ENCODE measurements around the gene SORL1.
"Not testable (repeated sequence)": the region's sequence is repeated elsewhere in the genome, so short reads cannot be mapped to it uniquely, and the experiment has no call there.

The SORL1 gene

DNA sequence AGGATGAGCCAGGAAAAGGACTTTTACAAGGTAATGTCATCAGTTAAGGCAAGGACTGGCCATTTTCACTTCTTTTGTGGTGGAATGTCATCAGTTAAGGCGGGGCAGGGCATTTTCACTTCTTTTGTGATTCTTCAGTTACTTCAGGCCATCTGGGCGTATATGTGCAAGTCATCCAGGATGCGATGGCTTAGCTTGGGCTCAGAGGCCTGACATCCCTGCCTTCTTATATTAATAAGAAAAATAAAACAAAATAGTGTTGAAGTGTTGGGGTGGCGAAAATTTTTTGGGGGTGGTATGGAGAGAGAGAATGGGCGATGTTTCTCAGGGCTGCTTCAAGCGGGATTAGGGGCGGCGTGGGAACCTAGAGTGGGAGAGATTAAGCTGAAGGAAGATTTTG is 185.5 kb downstream of the SORL1 start:
- not testable (repeated sequence) for H3K27ac ChIP-seq (ENCODE audit: low read depth, low read length); H3K9ac ChIP-seq (ENCODE audit: low read length); H3K4me1 ChIP-seq (ENCODE audit: control insufficient read depth, insufficient read depth, low read length); H3K4me3 ChIP-seq (ENCODE audit: low read length); H3K27me3 ChIP-seq (ENCODE audit: control insufficient read depth, insufficient read depth, low read length); H3K36me3 ChIP-seq (ENCODE audit: control insufficient read depth, insufficient read depth, low read length)

DNA sequence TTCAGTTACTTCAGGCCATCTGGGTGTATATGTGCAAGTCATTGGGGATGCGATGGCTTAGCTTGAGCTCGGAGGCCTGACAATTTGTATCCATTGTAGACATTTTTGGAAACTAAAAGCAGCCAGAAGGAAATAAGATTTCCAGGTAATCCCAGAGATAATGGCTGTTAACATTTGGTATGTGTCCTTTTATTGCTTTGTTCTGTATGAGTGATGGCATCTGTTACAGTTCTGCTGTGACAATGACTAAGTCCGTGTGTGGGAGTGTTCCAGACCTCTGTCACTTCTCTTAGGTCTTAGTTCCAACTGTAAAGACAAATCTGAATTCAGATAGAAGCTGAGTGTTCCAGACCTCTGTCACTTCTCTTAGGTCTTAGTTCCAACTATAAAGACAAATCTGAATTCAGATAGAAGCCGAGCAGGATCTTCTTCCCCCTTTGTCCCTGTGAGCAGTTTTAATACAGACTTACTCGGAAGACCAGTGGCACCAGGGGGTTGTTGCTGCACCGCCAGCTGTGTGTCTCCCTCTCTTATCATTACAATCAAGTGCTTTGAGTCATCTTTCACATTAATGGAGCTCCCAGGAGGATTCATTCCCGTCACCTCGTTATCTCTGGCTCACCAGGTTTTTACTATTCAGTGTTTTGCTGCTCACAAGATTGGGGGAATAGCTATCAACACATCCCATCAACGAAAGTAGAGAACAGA is 191.5 kb downstream of the SORL1 start:
- no peak overlapping the region for H3K27ac ChIP-seq (ENCODE audit: low read depth, low read length)
- no peak overlapping the region for H3K4me3 ChIP-seq (ENCODE audit: low read length)
- H3K4me1 ChIP-seq (ENCODE audit: control insufficient read depth, insufficient read depth, low read length), result no peaks in the 10 kb centered on the region
- no peaks in the 10 kb centered on the region for H3K36me3 ChIP-seq (ENCODE audit: control insufficient read depth, insufficient read depth, low read length)
- H3K9ac ChIP-seq (ENCODE audit: low read length), result peak overlapping the region; percentile 40
- no peaks in the 10 kb centered on the region for H3K27me3 ChIP-seq (ENCODE audit: control insufficient read depth, insufficient read depth, low read length)

DNA sequence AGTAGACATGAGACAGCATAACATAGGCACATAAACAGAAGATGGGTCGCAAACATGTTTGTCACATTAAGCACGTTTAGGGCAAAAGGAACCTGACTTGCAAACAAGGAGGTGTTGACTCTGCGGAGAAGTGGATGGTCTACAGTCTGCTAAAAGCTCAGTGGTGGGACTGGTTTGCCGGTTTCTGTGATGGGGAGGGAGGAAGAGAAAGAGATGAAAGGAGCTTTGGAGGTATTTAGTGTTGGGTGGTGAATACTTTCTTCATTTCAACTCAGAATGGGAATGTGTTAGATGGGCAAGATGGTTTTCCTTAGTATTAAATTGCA is 192.0 kb downstream of the SORL1 start:
- Histone ChIP-seq H3K4me3 (ENCODE audit: low read length) (no peak overlapping the region), H3K27me3 (ENCODE audit: control insufficient read depth, insufficient read depth, low read length) (no peaks in the 10 kb centered on the region), H3K27ac (ENCODE audit: low read depth, low read length) (no peak overlapping the region), H3K4me1 (ENCODE audit: control insufficient read depth, insufficient read depth, low read length) (no peaks in the 10 kb centered on the region), H3K9ac (ENCODE audit: low read length) (peak overlapping the region; percentile 40), H3K36me3 (ENCODE audit: control insufficient read depth, insufficient read depth, low read length) (no peaks in the 10 kb centered on the region)

DNA sequence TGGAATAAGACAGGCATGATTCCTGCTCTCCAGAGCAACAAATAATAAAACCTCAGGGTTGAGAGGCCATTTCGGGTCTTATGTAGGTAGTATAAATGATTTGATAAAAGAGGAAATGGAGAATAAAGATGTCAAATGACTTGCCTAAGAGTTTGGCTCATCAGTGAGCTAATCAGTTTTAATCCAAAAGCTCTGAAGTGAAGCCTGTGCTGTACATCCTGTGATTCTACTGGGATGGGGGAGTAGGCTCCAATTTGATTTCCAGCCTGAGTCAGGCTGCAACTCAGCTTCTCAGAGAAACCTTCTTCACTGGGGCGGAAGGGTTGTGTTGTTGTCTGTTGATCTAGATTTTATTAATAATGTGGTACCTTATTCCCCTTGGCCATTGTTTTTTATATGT is 192.9 kb downstream of the SORL1 start:
- no peak overlapping the region for H3K27ac ChIP-seq (ENCODE audit: low read depth, low read length)
- H3K36me3 ChIP-seq (ENCODE audit: control insufficient read depth, insufficient read depth, low read length), result no peaks in the 10 kb centered on the region
- no peaks in the 10 kb centered on the region for H3K27me3 ChIP-seq (ENCODE audit: control insufficient read depth, insufficient read depth, low read length)
- H3K4me3 ChIP-seq (ENCODE audit: low read length), result no peak overlapping the region
- H3K9ac ChIP-seq (ENCODE audit: low read length), result no peak overlapping the region
- H3K4me1 ChIP-seq (ENCODE audit: control insufficient read depth, insufficient read depth, low read length), result no peaks in the 10 kb centered on the region

DNA sequence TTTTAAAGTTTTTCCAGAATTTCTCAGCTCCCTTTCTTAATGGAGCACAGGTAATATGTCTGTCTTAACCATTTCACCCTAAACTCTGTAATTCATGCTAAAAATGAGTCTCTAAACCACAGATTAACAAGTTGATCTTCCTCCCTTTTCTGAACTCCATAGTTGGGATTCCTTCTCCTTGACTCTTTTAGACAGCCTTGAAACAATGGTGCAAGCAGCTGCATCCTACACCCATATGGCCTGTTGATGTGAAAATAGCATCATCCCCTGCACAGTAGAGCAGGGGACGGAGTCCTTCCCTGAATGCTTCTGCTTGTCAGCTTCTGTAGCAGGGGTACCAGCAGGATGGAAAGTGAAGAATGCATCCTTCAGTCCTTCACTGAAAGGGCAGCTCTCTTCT is 193.5 kb downstream of the SORL1 start:
- Histone ChIP-seq H3K9ac (ENCODE audit: low read length) (no peak overlapping the region), H3K4me3 (ENCODE audit: low read length) (no peak overlapping the region), H3K4me1 (ENCODE audit: control insufficient read depth, insufficient read depth, low read length) (no peaks in the 10 kb centered on the region), H3K36me3 (ENCODE audit: control insufficient read depth, insufficient read depth, low read length) (no peaks in the 10 kb centered on the region), H3K27ac (ENCODE audit: low read depth, low read length) (no peak overlapping the region), H3K27me3 (ENCODE audit: control insufficient read depth, insufficient read depth, low read length) (no peaks in the 10 kb centered on the region)

GRCh38 chr11:121648306-121648705 is 196.2 kb downstream of the SORL1 start:
- Histone ChIP-seq H3K9ac (ENCODE audit: low read length) (no peak overlapping the region), H3K27me3 (ENCODE audit: control insufficient read depth, insufficient read depth, low read length) (no peaks in the 10 kb centered on the region), H3K27ac (ENCODE audit: low read depth, low read length) (no peak overlapping the region), H3K4me3 (ENCODE audit: low read length) (no peak overlapping the region), H3K4me1 (ENCODE audit: control insufficient read depth, insufficient read depth, low read length) (no peaks in the 10 kb centered on the region), H3K36me3 (ENCODE audit: control insufficient read depth, insufficient read depth, low read length) (no peaks in the 10 kb centered on the region)

- Histone ChIP-seq H3K27ac (ENCODE audit: low read depth, low read length) (no peak overlapping the region), H3K9ac (ENCODE audit: low read length) (no peak overlapping the region), H3K36me3 (ENCODE audit: control insufficient read depth, insufficient read depth, low read length) (no peaks in the 10 kb centered on the region), H3K4me1 (ENCODE audit: control insufficient read depth, insufficient read depth, low read length) (peaks cover 2% of the 10 kb centered on the region), H3K27me3 (ENCODE audit: control insufficient read depth, insufficient read depth, low read length) (no peaks in the 10 kb centered on the region), H3K4me3 (ENCODE audit: low read length) (no peak overlapping the region)
These were observed 197.7 kb downstream of the SORL1 start for GRCh38 chr11:121649798-121650197.

- Histone ChIP-seq H3K36me3 (ENCODE audit: control insufficient read depth, insufficient read depth, low read length) (no peaks in the 10 kb centered on the region), H3K4me3 (ENCODE audit: low read length) (no peak overlapping the region), H3K9ac (ENCODE audit: low read length) (no peak overlapping the region), H3K4me1 (ENCODE audit: control insufficient read depth, insufficient read depth, low read length) (peaks cover 8% of the 10 kb centered on the region), H3K27ac (ENCODE audit: low read depth, low read length) (no peak overlapping the region), H3K27me3 (ENCODE audit: control insufficient read depth, insufficient read depth, low read length) (no peaks in the 10 kb centered on the region)
These were observed 198.5 kb downstream of the SORL1 start for GRCh38 chr11:121650351-121651256.

GRCh38 chr11:121651257-121651605 is 199.1 kb downstream of the SORL1 start:
- H3K9ac ChIP-seq (ENCODE audit: low read length), result no peak overlapping the region
- no peak overlapping the region for H3K27ac ChIP-seq (ENCODE audit: low read depth, low read length)
- no peaks in the 10 kb centered on the region for H3K27me3 ChIP-seq (ENCODE audit: control insufficient read depth, insufficient read depth, low read length)
- H3K36me3 ChIP-seq (ENCODE audit: control insufficient read depth, insufficient read depth, low read length), result no peaks in the 10 kb centered on the region
- no peak overlapping the region for H3K4me3 ChIP-seq (ENCODE audit: low read length)
- peaks cover 10% of the 10 kb centered on the region for H3K4me1 ChIP-seq (ENCODE audit: control insufficient read depth, insufficient read depth, low read length)

DNA sequence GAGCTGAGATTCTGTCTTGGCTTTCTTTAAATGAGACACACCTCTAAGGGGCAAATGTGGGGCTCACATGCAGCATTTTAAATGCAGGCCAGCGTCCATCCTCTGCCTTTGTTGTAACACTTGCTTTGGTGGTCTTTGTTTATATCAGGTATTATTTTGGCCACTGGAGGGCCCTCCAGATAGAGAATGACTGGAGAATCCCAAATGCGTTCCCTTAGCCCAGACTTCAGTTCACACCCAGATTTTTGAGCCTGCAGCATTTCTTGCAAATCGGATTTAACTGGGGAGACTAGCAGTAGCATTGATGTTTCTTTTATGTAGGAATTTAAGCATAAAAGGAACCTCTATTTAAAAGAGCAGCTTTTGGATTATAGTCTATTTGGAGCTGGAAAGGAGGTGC is 200.9 kb downstream of the SORL1 start:
- no peak overlapping the region for H3K4me3 ChIP-seq (ENCODE audit: low read length)
- peaks cover 24% of the 10 kb centered on the region for H3K4me1 ChIP-seq (ENCODE audit: control insufficient read depth, insufficient read depth, low read length)
- no peak overlapping the region for H3K9ac ChIP-seq (ENCODE audit: low read length)
- no peak overlapping the region for H3K27ac ChIP-seq (ENCODE audit: low read depth, low read length)
- H3K27me3 ChIP-seq (ENCODE audit: control insufficient read depth, insufficient read depth, low read length), result no peaks in the 10 kb centered on the region
- no peaks in the 10 kb centered on the region for H3K36me3 ChIP-seq (ENCODE audit: control insufficient read depth, insufficient read depth, low read length)

DNA sequence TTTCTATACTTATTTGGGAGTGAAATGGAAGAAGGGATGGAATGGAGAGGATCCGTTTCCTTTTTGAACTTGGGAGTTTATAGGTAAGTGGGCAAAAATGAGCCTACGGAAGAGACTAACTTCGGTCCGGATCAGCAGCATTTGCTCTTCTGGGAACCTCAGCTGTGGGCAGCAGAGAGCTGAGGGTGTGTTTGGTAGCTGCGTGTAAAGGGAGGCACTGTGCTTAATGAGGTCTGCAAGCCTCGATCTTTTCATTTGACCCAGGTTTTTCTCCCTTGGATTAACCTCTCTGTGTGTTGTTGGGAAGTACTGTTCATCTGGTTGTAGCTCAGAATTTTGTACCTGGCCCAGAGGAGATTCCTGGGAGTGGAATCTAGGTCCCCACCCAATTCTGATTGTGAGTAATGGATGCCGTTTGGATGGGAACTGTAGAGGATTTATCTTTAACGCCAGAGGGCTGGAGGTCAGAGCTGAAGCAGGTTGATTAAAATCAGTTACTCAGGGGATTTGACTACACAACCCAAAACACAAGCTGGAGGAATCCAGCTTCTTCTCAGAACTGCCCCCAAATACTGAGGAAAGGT is 202.2 kb downstream of the SORL1 start:
- H3K4me3 ChIP-seq (ENCODE audit: low read length), result no peak overlapping the region
- no peaks in the 10 kb centered on the region for H3K36me3 ChIP-seq (ENCODE audit: control insufficient read depth, insufficient read depth, low read length)
- peaks cover 24% of the 10 kb centered on the region for H3K4me1 ChIP-seq (ENCODE audit: control insufficient read depth, insufficient read depth, low read length)
- H3K27me3 ChIP-seq (ENCODE audit: control insufficient read depth, insufficient read depth, low read length), result no peaks in the 10 kb centered on the region
- H3K27ac ChIP-seq (ENCODE audit: low read depth, low read length), result peak overlapping the region; percentile 25
- no peak overlapping the region for H3K9ac ChIP-seq (ENCODE audit: low read length)

DNA sequence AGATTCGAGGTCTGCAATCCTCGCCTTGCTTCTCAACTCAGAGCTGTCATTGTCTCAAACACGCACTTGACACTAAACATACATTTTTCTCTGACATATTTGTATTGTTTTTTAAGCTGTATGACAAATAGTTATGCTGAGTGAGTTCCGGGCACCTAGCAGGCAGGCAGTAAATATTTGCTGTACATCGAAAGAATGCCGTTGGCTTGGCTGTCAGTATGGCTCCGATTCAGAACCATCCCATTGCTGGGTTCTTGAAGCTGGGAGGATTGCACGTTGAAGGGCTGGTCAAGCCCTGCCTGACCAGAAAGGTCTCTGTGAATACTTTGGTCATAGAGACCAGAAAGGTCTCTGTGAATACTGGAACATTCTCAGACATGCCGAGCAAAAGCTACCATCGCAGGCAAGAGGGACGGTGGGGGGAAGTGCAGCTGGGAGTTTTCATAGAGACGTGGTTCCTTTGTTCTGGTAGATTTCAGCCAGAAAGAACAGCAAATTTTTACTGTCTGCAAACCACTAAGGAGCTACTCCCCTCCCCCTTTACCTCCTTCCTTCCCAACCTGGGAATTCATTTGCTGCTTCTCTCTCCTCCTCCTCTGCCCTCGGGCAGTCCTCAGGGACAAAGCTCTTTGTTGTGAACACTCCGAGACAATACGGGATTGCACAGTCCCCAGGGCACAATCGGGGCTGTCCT is 202.9 kb downstream of the SORL1 start:
- Histone ChIP-seq H3K4me1 (ENCODE audit: control insufficient read depth, insufficient read depth, low read length) (peaks cover 24% of the 10 kb centered on the region), H3K27me3 (ENCODE audit: control insufficient read depth, insufficient read depth, low read length) (no peaks in the 10 kb centered on the region), H3K36me3 (ENCODE audit: control insufficient read depth, insufficient read depth, low read length) (no peaks in the 10 kb centered on the region), H3K4me3 (ENCODE audit: low read length) (peak overlapping the region; percentile 45), H3K27ac (ENCODE audit: low read depth, low read length) (peak overlapping the region; percentile 94), H3K9ac (ENCODE audit: low read length) (peak overlapping the region; percentile 57)
